Mesenchymal stem cell (in vitro differentiated cells and primary cell): ENCODE data around the gene SMARCA5.

Experiments
- DNase-seq: peaks from one replicate; pipeline ENCODE4 v3.0.0-alpha.2; 2013
- H2AFZ ChIP-seq: one replicate; pipeline ENCODE4 v1.6.1; 2013; ENCODE audit warnings: low read depth, mild to moderate bottlenecking, control low read depth, inconsistent platforms, low read length, moderate library complexity
- H2AK5ac ChIP-seq: 2 replicates; pipeline ENCODE4 v1.6.1; 2013; ENCODE audit warnings: low read length, moderate library complexity, mild to moderate bottlenecking, inconsistent platforms; ENCODE audit not compliant: severe bottlenecking
- H2BK120ac ChIP-seq: one replicate; pipeline ENCODE4 v1.6.1; 2013; ENCODE audit warnings: low read depth, mild to moderate bottlenecking, inconsistent platforms, low read length, moderate library complexity
- H2BK12ac ChIP-seq, 2 experiments: one replicate each; pipeline ENCODE4 v1.6.1; 2013; ENCODE audit warnings: inconsistent platforms in 2 of 2, low read length in 2 of 2, mild to moderate bottlenecking in 2 of 2, moderate library complexity in 2 of 2, control low read depth in 1 of 2
- H2BK15ac ChIP-seq: one replicate; pipeline ENCODE4 v1.6.1; 2013; ENCODE audit warnings: mild to moderate bottlenecking, low read depth, inconsistent platforms; ENCODE audit not compliant: poor library complexity, severe bottlenecking
- H2BK5ac ChIP-seq: 2 replicates; pipeline ENCODE4 v1.6.1; 2013; ENCODE audit warnings: low read depth, mild to moderate bottlenecking, low read length, control low read depth, inconsistent platforms; ENCODE audit not compliant: poor library complexity, severe bottlenecking
- H3K14ac ChIP-seq, 2 experiments: one replicate each; pipeline ENCODE4 v1.6.1; 2013; ENCODE audit warnings: inconsistent platforms in 2 of 2, low read length in 2 of 2, control low read depth in 1 of 2, mild to moderate bottlenecking in 1 of 2, moderate library complexity in 1 of 2
- H3K18ac ChIP-seq, 2 experiments: one replicate each; pipeline ENCODE4 v1.6.1; 2013; ENCODE audit warnings: inconsistent platforms in 2 of 2, low read length in 2 of 2, control low read depth in 1 of 2, low read depth in 1 of 2, mild to moderate bottlenecking in 1 of 2
- H3K23ac ChIP-seq, 2 experiments: one replicate each; pipeline ENCODE4 v1.6.1; 2013; ENCODE audit warnings: inconsistent platforms in 2 of 2, low read length in 2 of 2, mild to moderate bottlenecking in 2 of 2, moderate library complexity in 2 of 2, control low read depth in 1 of 2
- H3K27ac ChIP-seq: 2 replicates; pipeline ENCODE4 v1.5.1; 2013; ENCODE audit warnings: mild to moderate bottlenecking, moderate library complexity, low read length, control low read depth, inconsistent platforms; ENCODE audit not compliant: poor library complexity, severe bottlenecking
- H3K27me3 ChIP-seq, 2 experiments: 2 replicates each; pipeline versions ENCODE4 v1.6.1 to v1.7.0; 2013; ENCODE audit warnings: low read length in 2 of 2, mild to moderate bottlenecking in 2 of 2, moderate library complexity in 2 of 2, control low read depth in 1 of 2, inconsistent platforms in 1 of 2; ENCODE audit not compliant: control insufficient read depth in 1 of 2, insufficient read depth in 1 of 2
- H3K36me3 ChIP-seq, 2 experiments: 2 replicates each; pipeline versions ENCODE4 v1.6.1 to v1.7.0; 2013; ENCODE audit warnings: low read length in 2 of 2, control low read depth in 1 of 2, inconsistent platforms in 1 of 2, low read depth in 1 of 2, mild to moderate bottlenecking in 1 of 2; ENCODE audit not compliant: insufficient read depth in 2 of 2, control insufficient read depth in 1 of 2
- H3K4ac ChIP-seq, 2 experiments: one replicate each; pipeline ENCODE4 v1.6.1; 2013; ENCODE audit warnings: inconsistent platforms in 2 of 2, low read length in 2 of 2, mild to moderate bottlenecking in 2 of 2, moderate library complexity in 2 of 2, control low read depth in 1 of 2, low read depth in 1 of 2
- H3K4me1 ChIP-seq: 2 replicates; pipeline ENCODE4 v1.6.1; 2013; ENCODE audit warnings: low read depth, low read length, control low read depth; ENCODE audit not compliant: control insufficient read depth, insufficient read depth
- H3K4me2 ChIP-seq: 2 replicates; pipeline ENCODE4 v1.6.1; 2013; ENCODE audit warnings: low read length, mild to moderate bottlenecking, inconsistent platforms; ENCODE audit not compliant: poor library complexity, severe bottlenecking
- H3K4me3 ChIP-seq, 2 experiments: 2 replicates each; pipeline versions ENCODE4 v1.5.1 to v1.7.0; 2013; ENCODE audit warnings: low read length in 2 of 2, mild to moderate bottlenecking in 2 of 2, control low read depth in 1 of 2, low read depth in 1 of 2; ENCODE audit not compliant: insufficient read depth in 1 of 2
- H3K79me1 ChIP-seq: replicated peaks from 2 replicates; pipeline ENCODE4 v1.6.1; 2013; ENCODE audit warnings: mild to moderate bottlenecking, control low read depth, low read length, inconsistent platforms; ENCODE audit not compliant: poor library complexity, severe bottlenecking
- H3K9ac ChIP-seq: 2 replicates; pipeline ENCODE4 v1.7.0; 2013; ENCODE audit warnings: mild to moderate bottlenecking, low read length, moderate library complexity
- H3K9me3 ChIP-seq: 2 replicates; pipeline ENCODE4 v1.7.0; 2013; ENCODE audit warnings: mild to moderate bottlenecking, low read length; ENCODE audit not compliant: control insufficient read depth
- H4K8ac ChIP-seq: one replicate; pipeline ENCODE4 v1.6.1; 2013; ENCODE audit warnings: inconsistent platforms, mild to moderate bottlenecking, low read length, moderate library complexity
- H4K91ac ChIP-seq: one replicate; pipeline ENCODE4 v1.6.1; 2013; ENCODE audit warnings: mild to moderate bottlenecking, low read length, inconsistent platforms
- WGBS: methylation state at CpG from one replicate; pipeline ENCODE4 v1.1.7; 2013; ENCODE audit warnings: mixed read lengths; 5-methylcytosine and 5-hydroxymethylcytosine counted together

SMARCA5 gene

GRCh38 chr4:143482840-143483239 is 30.7 kb upstream of the SMARCA5 start:
- H3K27me3 ChIP-seq: no peaks in the 10 kb centered on the region
- H3K4me1 ChIP-seq: no peaks in the 10 kb centered on the region
- H3K9me3 ChIP-seq: no peaks in the 10 kb centered on the region
- no peak overlapping the region for H2BK120ac ChIP-seq
- no peak overlapping the region for H3K4ac ChIP-seq
- 80% methylated on average over 1 of the region's 1 CpG for WGBS
- no peak overlapping the region for H3K23ac ChIP-seq
- H3K4me2 ChIP-seq: no peak overlapping the region
- no peak overlapping the region for H3K9ac ChIP-seq
- no peak overlapping the region for H3K27ac ChIP-seq
- no peaks in the 10 kb centered on the region for H3K36me3 ChIP-seq
- H2AK5ac ChIP-seq: no peak overlapping the region
- H3K4me3 ChIP-seq: no peak overlapping the region
- no peaks in the 10 kb centered on the region for H3K79me1 ChIP-seq
- no peak overlapping the region for H3K14ac ChIP-seq
- no peak overlapping the region for H2AFZ ChIP-seq
- H2BK12ac ChIP-seq: no peak overlapping the region
- no peak overlapping the region for H3K18ac ChIP-seq
- peak; percentile 64 for DNase-seq
- H4K91ac ChIP-seq: no peak overlapping the region
- H4K8ac ChIP-seq: no peak overlapping the region
- H2BK5ac ChIP-seq: no peak overlapping the region
- no peak overlapping the region for H2BK15ac ChIP-seq

- Histone ChIP-seq H2BK120ac (no peak overlapping the region), H2AFZ (no peak overlapping the region), H3K18ac (no peak overlapping the region), H3K27ac (no peak overlapping the region), H3K9me3 (peaks cover 4% of the 10 kb centered on the region), H3K14ac (no peak overlapping the region), H4K8ac (no peak overlapping the region), H3K4me1 (no peaks in the 10 kb centered on the region), H3K36me3 (no peaks in the 10 kb centered on the region), H3K4ac (no peak overlapping the region), H2BK15ac (no peak overlapping the region), H4K91ac (no peak overlapping the region), H2BK12ac (no peak overlapping the region), H3K4me2 (no peak overlapping the region), H3K23ac (no peak overlapping the region), H3K27me3 (no peaks in the 10 kb centered on the region), H3K79me1 (no peaks in the 10 kb centered on the region), H3K9ac (no peak overlapping the region), H2AK5ac (no peak overlapping the region), H2BK5ac (no peak overlapping the region), H3K4me3 (no peak overlapping the region)
- no CpG with 5 or more reads among the region's 1 CpG for WGBS
- no peak for DNase-seq
These were observed 27.2 kb upstream of the SMARCA5 start for GRCh38 chr4:143486314-143486713.

GRCh38 chr4:143488687-143489086 is 24.8 kb upstream of the SMARCA5 start:
- Histone ChIP-seq H3K36me3 (no peaks in the 10 kb centered on the region), H3K4me1 (no peaks in the 10 kb centered on the region), H2BK12ac (no peak overlapping the region), H3K4ac (no peak overlapping the region), H2AK5ac (no peak overlapping the region), H2BK5ac (no peak overlapping the region), H2BK120ac (peak overlapping the region; percentile 19), H3K14ac (no peak overlapping the region), H2AFZ (no peak overlapping the region), H4K91ac (no peak overlapping the region), H4K8ac (no peak overlapping the region), H3K4me2 (no peak overlapping the region), H3K23ac (no peak overlapping the region), H3K27ac (no peak overlapping the region), H3K18ac (no peak overlapping the region), H3K4me3 (no peak overlapping the region), H3K79me1 (no peaks in the 10 kb centered on the region), H2BK15ac (no peak overlapping the region), H3K27me3 (no peaks in the 10 kb centered on the region), H3K9ac (no peak overlapping the region), H3K9me3 (peaks cover 4% of the 10 kb centered on the region)
- WGBS: 77% methylated on average over 3 of the region's 3 CpGs
- DNase-seq: no peak

GRCh38 chr4:143489106-143489505 is 24.4 kb upstream of the SMARCA5 start:
- no peak overlapping the region for H2AFZ ChIP-seq
- H2AK5ac ChIP-seq: no peak overlapping the region
- no peaks in the 10 kb centered on the region for H3K4me1 ChIP-seq
- no peak overlapping the region for H3K9ac ChIP-seq
- DNase-seq: no peak
- no peak overlapping the region for H3K4ac ChIP-seq
- H3K4me2 ChIP-seq: no peak overlapping the region
- H3K36me3 ChIP-seq: no peaks in the 10 kb centered on the region
- H4K8ac ChIP-seq: no peak overlapping the region
- H2BK120ac ChIP-seq: no peak overlapping the region
- no peak overlapping the region for H2BK5ac ChIP-seq
- no peak overlapping the region for H3K14ac ChIP-seq
- no peak overlapping the region for H3K18ac ChIP-seq
- no peak overlapping the region for H3K27ac ChIP-seq
- no peaks in the 10 kb centered on the region for H3K27me3 ChIP-seq
- no peak overlapping the region for H3K4me3 ChIP-seq
- 98% methylated on average over 2 of the region's 2 CpGs for WGBS
- H2BK15ac ChIP-seq: no peak overlapping the region
- H4K91ac ChIP-seq: no peak overlapping the region
- H3K79me1 ChIP-seq: no peaks in the 10 kb centered on the region
- H3K9me3 ChIP-seq: peaks cover 4% of the 10 kb centered on the region
- H3K23ac ChIP-seq: no peak overlapping the region
- no peak overlapping the region for H2BK12ac ChIP-seq
